Effector memory CD8-positive, alpha-beta T cell (primary cell): ENCODE data around the gene AMOTL1.
"Not testable (repeated sequence)": the region's sequence is repeated elsewhere in the genome, so short reads cannot be mapped to it uniquely, and the experiment has no call there.

ENCODE experiments used
- ATAC-seq: fragments of 150-1000 bp; cut with Tn5 transposase; replicated peaks from 2 replicates; pipeline ENCODE4 v1.10.0; 2021; ENCODE audit warnings: mild to moderate bottlenecking, moderate library complexity
- DNase-seq, 3 experiments: peaks; one replicate each; pipeline ENCODE4 v3.0.0; 2021
- H3K27ac Mint-ChIP-seq, 2 donors: one replicate each; pipeline ENCODE4 v1.8.0; 2022; ENCODE audit warnings: mild to moderate bottlenecking in 2 of 2, mixed read lengths in 2 of 2, moderate library complexity in 2 of 2
- H3K27me3 Mint-ChIP-seq, 2 donors: one replicate each; pipeline ENCODE4 v1.8.0; 2022; ENCODE audit warnings: mixed read lengths in 2 of 2
- H3K36me3 Mint-ChIP-seq: one replicate; pipeline ENCODE4 v1.8.0; 2022; ENCODE audit warnings: mild to moderate bottlenecking, moderate library complexity, mixed read lengths; ENCODE audit not compliant: insufficient read depth
- H3K4me1 Mint-ChIP-seq, 2 donors: one replicate each; pipeline ENCODE4 v1.8.0; 2022; ENCODE audit warnings: low read depth in 2 of 2, mixed read lengths in 2 of 2
- H3K4me3 Mint-ChIP-seq, 2 donors: one replicate each; pipeline ENCODE4 v1.8.0; 2022; ENCODE audit warnings: mild to moderate bottlenecking in 2 of 2, mixed read lengths in 2 of 2, moderate library complexity in 2 of 2
- H3K9me3 Mint-ChIP-seq, 2 donors: one replicate each; pipeline ENCODE4 v1.8.0; 2022; ENCODE audit warnings: mixed read lengths in 2 of 2

The AMOTL1 gene

GRCh38 chr11:94782446-94782845 lies 14.3 kb downstream of the AMOTL1 start:
- DNase-seq (no peak), ATAC-seq (no peak)
- no peak overlapping the region for H3K4me3 Mint-ChIP-seq
- H3K27me3 Mint-ChIP-seq: peaks cover 14 to 22% of the 10 kb centered on the region in 2 donors
- peaks cover 6 to 8% of the 10 kb centered on the region in 2 donors for H3K4me1 Mint-ChIP-seq
- no peaks in the 10 kb centered on the region for H3K36me3 Mint-ChIP-seq
- H3K27ac Mint-ChIP-seq: no peak overlapping the region
- H3K9me3 Mint-ChIP-seq: no peaks in the 10 kb centered on the region

- Mint-ChIP-seq H3K27ac (no peak overlapping the region), H3K27me3 (peaks cover 14% of the 10 kb centered on the region in 2 donors), H3K4me3 (no peak overlapping the region), H3K4me1 (peaks cover 6 to 8% of the 10 kb centered on the region in 2 donors), H3K36me3 (no peaks in the 10 kb centered on the region), H3K9me3 (no peaks in the 10 kb centered on the region)
- ATAC-seq (no peak), DNase-seq (no peak)
These were observed 16.7 kb downstream of the AMOTL1 start for GRCh38 chr11:94784884-94785283.

- DNase-seq: no peak
- Mint-ChIP-seq H3K4me1 (peaks cover 4 to 6% of the 10 kb centered on the region in 2 donors), H3K27ac (no peak overlapping the region), H3K4me3 (no peak overlapping the region), H3K27me3 (peaks cover 14 to 19% of the 10 kb centered on the region in 2 donors), H3K36me3 (no peaks in the 10 kb centered on the region), H3K9me3 (no peaks in the 10 kb centered on the region)
- no peak for ATAC-seq
These were observed 17.4 kb downstream of the AMOTL1 start for GRCh38 chr11:94785509-94785908.

GRCh38 chr11:94786264-94787126 lies 18.3 kb downstream of the AMOTL1 start:
- H3K4me1 Mint-ChIP-seq: no peaks in the 10 kb centered on the region
- ATAC-seq: no peak
- DNase-seq: no peak
- H3K36me3 Mint-ChIP-seq: no peaks in the 10 kb centered on the region
- peaks cover 10 to 14% of the 10 kb centered on the region in 2 donors for H3K27me3 Mint-ChIP-seq
- H3K9me3 Mint-ChIP-seq: no peaks in the 10 kb centered on the region
- no peak overlapping the region for H3K4me3 Mint-ChIP-seq
- no peak overlapping the region for H3K27ac Mint-ChIP-seq

DNA sequence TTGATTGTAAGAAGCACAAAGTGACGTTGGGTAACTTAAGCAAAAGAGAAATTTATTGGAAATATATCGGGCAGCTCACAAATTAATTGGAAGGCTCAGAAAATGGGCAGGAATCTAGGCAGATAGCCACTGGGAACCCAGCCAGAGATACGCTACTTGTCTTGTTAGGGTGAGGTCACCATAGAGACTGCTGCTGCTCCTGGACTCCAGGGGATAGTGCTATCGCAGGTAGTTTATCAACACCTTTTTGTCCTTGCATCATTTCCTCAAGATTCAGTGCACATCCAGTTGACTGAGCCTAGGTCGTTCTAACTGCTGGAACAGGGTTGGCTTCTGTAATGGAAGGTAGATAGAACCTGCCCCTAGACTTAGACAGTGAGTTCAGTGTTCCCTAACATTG lies 19.6 kb downstream of the AMOTL1 start:
- Mint-ChIP-seq H3K27ac (no peak overlapping the region), H3K36me3 (no peaks in the 10 kb centered on the region), H3K9me3 (no peaks in the 10 kb centered on the region), H3K4me1 (no peaks in the 10 kb centered on the region), H3K27me3 (peaks cover 12 to 20% of the 10 kb centered on the region in 2 donors), H3K4me3 (no peak overlapping the region)
- no peak for ATAC-seq
- no peak for DNase-seq

- Mint-ChIP-seq H3K27me3 (peaks cover 16 to 21% of the 10 kb centered on the region in 2 donors), H3K27ac (no peak overlapping the region), H3K4me3 (no peak overlapping the region), H3K36me3 (no peaks in the 10 kb centered on the region), H3K4me1 (no peaks in the 10 kb centered on the region), H3K9me3 (no peaks in the 10 kb centered on the region)
- ATAC-seq: no peak
- DNase-seq: no peak
These were observed 20.2 kb downstream of the AMOTL1 start for GRCh38 chr11:94788396-94788795.

DNA sequence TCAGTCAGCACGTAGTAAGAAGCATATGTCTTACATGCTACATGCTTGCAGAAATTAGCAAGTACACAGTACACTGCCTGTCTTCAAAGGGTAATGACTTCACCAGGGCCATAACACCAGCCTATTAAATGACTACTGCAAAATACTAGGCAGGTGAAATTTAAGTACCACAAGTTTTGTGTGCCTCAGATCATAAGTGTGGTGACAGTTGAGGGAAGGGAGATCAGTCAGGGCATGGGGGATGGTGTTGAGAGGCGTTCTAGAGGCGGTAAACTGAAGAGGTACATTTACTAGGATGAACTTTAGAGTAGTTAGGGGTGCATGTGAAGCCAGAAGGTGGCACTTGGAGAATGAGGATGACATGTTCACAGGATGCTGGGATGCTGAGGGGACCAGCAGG lies 22.0 kb downstream of the AMOTL1 start:
- Mint-ChIP-seq H3K4me3 (no peak overlapping the region), H3K27ac (no peak overlapping the region), H3K9me3 (no peaks in the 10 kb centered on the region), H3K4me1 (no peaks in the 10 kb centered on the region), H3K27me3 (peaks cover 16 to 21% of the 10 kb centered on the region in 2 donors), H3K36me3 (no peaks in the 10 kb centered on the region)
- no peak for ATAC-seq
- no peak for DNase-seq

DNA sequence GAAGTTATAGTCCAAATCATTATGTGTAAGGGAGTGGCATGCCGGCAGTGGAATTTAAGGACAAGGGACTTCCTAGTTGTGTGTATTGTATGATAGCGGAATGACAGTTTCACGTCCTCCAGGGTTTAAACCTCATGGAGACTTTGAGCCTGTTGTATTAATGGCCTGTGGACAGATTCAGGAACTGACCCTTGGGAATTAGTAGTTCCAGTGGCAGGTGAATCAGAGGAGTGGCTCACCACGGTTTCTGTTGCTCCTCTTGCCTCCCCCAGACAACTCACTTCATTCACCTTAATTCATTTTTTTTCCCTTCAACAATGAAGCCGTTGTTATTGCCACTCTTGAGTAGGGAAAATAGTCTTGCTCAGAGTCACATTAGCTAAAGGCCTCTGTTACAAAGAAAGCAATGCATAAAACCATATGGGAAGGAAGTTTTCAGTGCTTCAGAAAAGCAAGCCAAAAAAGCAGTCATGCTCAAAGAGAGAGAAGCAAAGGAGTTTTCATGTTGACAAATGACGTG lies 22.6 kb downstream of the AMOTL1 start:
- Mint-ChIP-seq H3K27me3 (peaks cover 16 to 21% of the 10 kb centered on the region in 2 donors), H3K36me3 (no peaks in the 10 kb centered on the region), H3K9me3 (no peaks in the 10 kb centered on the region), H3K27ac (no peak overlapping the region), H3K4me3 (no peak overlapping the region), H3K4me1 (no peaks in the 10 kb centered on the region)
- DNase-seq (no peak), ATAC-seq (no peak)

GRCh38 chr11:94791216-94791889 lies 23.2 kb downstream of the AMOTL1 start:
- DNase-seq (no peak), ATAC-seq (no peak)
- Mint-ChIP-seq H3K4me1 (no peaks in the 10 kb centered on the region), H3K27ac (no peak overlapping the region), H3K36me3 (no peaks in the 10 kb centered on the region), H3K9me3 (no peaks in the 10 kb centered on the region), H3K4me3 (no peak overlapping the region), H3K27me3 (peaks cover 16 to 21% of the 10 kb centered on the region in 2 donors)

GRCh38 chr11:94791942-94792341 lies 23.8 kb downstream of the AMOTL1 start:
- DNase-seq, H3K27ac Mint-ChIP-seq, ATAC-seq, H3K9me3 Mint-ChIP-seq, H3K4me1 Mint-ChIP-seq, H3K4me3 Mint-ChIP-seq, H3K36me3 Mint-ChIP-seq: not testable (repeated sequence)
- H3K27me3 Mint-ChIP-seq: peaks cover 16 to 21% of the 10 kb centered on the region in 2 donors

GRCh38 chr11:94792451-94792850 lies 24.3 kb downstream of the AMOTL1 start:
- Mint-ChIP-seq H3K27ac (no peak overlapping the region), H3K27me3 (peaks cover 16 to 21% of the 10 kb centered on the region in 2 donors), H3K4me1 (no peaks in the 10 kb centered on the region), H3K4me3 (no peak overlapping the region), H3K9me3 (no peaks in the 10 kb centered on the region), H3K36me3 (no peaks in the 10 kb centered on the region)
- DNase-seq (no peak), ATAC-seq (no peak)

- DNase-seq (no peak), ATAC-seq (no peak)
- Mint-ChIP-seq H3K4me1 (no peaks in the 10 kb centered on the region), H3K27ac (no peak overlapping the region), H3K9me3 (no peaks in the 10 kb centered on the region), H3K27me3 (peaks cover 16 to 21% of the 10 kb centered on the region in 2 donors), H3K36me3 (no peaks in the 10 kb centered on the region), H3K4me3 (no peak overlapping the region)
These were observed 24.8 kb downstream of the AMOTL1 start for GRCh38 chr11:94793002-94793401.

GRCh38 chr11:94793822-94794221 lies 25.7 kb downstream of the AMOTL1 start:
- Mint-ChIP-seq H3K4me1 (no peaks in the 10 kb centered on the region), H3K27ac (no peak overlapping the region), H3K27me3 (peaks cover 16 to 21% of the 10 kb centered on the region in 2 donors), H3K9me3 (no peaks in the 10 kb centered on the region), H3K4me3 (no peak overlapping the region), H3K36me3 (no peaks in the 10 kb centered on the region)
- DNase-seq (no peak), ATAC-seq (no peak)
